GM18517 (cell line): ENCODE data around the gene DIS3L2.
"Not testable (repeated sequence)": the region's sequence is repeated elsewhere in the genome, so short reads cannot be mapped to it uniquely, and the experiment has no call there.

Source experiments
- ATAC-seq: cut with Tn5 transposase; IDR thresholded peaks from one replicate; pipeline ENCODE4 v1.9.1; 2021; ENCODE audit warnings: mild to moderate bottlenecking, moderate library complexity; ENCODE audit not compliant: unreplicated experiment

DIS3L2 gene

DNA sequence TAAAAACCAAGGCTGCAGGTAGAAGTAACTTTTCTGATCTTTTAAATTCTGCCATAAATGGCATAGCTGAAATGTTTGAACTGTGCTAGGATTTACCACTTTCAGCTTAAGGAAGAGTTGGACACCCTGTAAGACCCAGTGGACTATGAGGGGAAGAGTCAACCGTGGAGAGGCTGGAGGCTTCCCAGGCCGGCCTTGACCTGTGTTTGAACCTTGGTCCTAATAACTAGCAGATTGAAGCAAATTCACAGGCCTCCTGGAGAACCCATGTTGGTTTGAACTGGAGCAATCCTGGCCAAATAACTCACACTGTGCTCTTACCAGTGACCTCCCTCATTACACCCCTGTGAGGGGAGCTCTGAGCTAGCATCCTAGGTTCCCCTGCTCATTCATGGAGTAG, 329.8 kb downstream of the DIS3L2 start:
- no peak for ATAC-seq

DNA sequence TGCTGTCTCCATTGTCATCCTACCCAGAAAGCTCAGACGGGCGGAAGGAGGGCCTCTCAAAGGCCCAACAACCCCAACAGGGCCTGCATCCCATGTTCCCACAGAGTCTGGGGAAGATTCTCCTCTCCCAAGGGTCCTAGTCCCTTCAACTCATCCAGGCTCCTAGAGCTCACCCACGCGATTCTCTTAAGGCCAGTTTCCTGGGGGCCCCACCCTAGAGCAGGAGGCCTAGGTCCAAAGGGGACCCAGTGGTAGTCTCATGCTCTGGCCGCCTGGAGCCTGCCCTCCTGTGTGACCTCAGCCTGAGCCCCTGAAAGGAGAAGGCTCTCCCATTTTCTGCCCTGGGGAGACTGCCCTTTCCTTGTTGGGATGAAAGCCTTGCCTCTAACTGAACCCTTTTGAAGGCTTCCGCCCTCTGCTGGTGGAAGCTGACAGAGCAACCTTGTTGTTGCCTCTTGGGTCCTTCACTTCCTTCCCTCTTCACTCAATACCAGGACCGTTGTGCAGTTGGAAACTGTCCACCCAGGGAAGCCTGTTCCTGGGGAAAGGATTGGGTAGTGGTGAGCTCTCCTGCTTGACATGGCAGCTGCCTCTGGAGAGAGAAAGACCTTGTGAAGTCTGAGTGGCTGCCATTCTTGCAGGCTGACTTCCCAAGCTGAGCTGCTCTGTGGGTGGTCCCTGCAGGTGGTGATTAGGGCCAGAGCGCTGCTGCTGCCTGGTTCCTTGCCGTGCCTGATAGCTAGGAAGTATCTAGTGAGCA, 331.1 kb downstream of the DIS3L2 start:
- no peak for ATAC-seq

DNA sequence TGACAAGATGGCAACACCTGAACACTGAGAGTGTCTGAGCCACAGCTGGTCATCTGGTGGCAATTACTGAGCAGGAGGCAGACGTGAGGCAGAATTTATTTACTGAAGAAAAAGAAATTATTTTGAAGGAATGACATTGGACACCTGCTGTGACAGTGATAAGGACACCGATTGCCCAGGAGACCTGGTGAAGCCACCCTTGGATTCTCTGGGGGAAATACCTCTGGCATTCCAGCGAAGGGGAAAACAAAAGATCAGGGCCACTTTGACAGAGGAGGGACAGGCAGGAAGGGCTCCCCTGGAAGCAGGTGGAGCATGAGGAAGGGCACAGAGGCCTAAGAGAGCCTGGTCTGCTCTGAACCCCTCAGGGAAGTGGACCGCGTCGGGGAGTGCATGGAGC, 331.7 kb downstream of the DIS3L2 start:
- ATAC-seq = no peak

DNA sequence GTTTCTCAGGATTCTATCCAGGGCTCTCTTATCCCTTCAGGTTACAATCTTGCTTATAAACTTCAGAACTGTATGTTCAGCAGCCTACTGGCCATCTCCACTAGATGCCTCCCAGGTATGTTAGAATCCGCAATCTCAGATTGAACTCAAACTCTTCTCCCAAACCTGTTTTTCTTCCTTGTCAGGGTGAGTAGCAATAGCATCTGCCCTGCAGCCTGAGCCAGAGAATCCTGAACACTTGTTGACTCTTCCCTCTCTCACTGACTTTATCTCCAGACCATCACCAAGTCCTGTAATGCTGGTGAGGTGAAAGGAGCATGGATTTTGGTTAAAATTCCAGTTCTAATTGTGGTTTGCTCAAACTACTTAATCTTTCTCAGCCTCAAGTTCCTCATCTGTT, 334.5 kb downstream of the DIS3L2 start:
- no peak for ATAC-seq

DNA sequence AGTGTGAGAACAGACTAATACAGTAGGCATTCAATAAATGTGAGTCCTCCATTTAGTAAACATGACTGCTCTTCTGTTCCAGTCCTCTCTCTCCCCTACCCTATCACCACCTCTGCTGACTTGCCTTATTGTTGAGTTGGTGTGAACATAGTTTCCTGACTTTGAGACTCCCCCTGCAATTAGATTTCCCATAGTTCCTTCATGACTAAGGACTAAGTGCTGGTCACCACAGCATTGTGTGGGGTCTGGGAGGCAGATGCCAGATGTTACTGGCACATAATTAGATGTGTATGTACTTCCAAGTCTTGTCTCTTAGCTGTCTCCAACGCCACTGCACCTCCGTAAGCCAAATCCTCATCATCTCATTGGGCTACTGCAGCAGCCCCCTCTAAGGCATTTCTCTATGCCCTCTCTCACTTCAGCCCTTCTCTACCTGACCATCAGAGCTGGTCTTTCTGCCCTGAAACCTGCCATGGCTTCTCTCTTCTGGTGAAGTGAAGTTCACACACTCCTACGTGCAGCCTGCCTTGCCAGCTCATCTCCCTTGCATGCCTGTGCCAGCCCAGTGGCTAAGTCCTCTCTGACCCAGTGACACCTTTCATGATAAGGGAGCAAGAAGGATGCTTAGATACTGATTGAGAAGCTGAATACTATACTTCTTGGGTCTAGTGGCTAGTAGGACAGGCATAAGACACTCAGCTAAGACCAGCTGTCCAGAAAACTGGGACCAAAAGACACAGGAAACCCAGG, 335.4 kb downstream of the DIS3L2 start:
- no peak for ATAC-seq

DNA sequence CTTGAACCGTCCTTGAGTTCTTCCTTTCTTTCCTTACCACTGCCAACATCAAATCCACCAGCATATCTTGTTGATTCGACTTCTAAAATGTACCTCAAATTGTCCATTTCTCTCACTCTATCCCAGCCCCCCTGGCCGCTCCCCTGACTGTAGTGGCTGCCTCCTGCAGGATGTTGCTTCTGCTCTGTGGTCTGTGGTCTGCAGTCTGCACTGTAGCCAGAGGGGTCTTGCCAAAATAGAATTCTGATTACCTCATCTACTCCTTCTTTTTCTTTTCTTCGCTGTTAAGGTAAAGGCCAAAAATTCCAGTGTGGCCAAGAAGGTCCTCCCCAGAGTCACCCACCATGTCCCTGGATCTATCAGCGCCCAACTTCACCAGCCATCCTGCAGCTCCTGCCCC, 337.6 kb downstream of the DIS3L2 start:
- no peak for ATAC-seq

DNA sequence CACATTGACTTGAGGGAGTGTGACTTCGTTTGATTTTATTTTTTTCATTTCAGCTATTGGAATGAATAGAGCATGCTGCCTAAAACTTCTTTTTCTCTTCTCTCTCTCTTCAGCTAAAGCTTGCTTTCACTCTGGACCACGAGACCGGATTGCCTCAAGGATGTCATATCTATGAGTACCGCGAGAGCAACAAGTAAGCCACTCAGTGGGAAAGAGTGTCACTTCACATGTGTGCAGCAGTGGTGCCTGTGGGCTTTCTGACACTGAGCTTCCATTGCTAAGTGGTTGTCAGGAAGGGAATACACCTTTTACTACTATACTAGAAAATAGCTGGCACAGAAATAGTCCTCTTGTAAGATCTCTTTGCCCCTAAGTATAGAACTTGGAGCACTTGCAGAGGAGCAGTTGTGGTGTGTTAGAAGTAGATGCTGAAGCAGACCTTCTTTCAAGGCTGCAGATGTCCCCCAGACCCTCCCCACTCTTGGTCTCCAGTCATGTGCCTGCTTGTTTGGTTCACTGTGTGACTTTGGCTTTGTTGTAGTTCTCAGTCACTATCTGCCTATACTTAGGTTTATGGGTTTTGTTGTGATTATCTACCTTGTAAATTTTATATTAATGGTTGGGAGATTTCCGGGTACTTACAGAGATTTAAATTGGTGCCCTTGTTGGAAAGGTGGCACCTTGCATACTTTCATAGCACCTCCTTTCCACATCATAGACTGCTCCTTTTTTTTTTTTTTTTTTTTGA, 338.6 kb downstream of the DIS3L2 start:
- no peak for ATAC-seq

DNA sequence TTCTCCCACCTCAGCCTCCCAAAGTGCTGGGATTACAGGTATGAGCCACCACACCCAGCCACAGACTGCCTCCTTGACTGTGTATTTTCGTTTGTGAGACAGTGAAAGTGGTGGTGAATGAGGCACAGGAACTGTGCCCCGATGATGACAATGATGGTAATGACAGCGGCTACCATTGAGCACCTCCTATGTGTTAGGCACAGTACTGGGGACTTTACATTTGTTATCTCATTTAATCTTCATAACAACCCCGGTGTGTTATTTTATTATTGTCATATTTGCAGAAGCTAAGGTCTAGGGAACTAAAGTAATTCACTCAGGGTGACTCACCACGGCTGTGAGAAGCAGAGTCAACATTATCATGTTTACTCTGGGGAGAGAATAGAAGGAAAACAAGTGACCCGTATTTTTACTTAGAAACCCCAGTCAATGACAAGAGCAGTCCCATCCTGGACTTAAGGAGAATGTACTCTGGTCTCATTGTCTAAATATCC, 339.4 kb downstream of the DIS3L2 start:
- ATAC-seq = no peak

DNA sequence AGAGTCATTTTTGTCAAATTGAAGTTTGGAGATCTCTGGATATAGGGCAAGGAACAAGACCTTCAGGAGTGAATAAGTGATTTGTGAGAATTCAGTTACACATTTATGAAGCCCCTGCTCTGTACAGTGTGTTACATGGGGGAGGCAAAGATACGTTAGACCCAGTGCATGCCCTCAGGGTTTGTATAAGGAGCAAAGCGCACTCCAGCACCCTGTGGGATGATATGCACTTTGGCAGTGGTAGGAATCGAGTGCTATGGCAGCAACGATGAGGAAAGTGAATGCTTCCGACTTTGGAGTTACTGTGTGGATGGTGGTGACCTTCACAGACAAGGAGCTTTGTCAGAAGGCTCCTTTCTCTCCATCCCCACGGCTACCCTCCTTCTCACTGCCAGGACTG, 342.7 kb downstream of the DIS3L2 start:
- no peak for ATAC-seq

DNA sequence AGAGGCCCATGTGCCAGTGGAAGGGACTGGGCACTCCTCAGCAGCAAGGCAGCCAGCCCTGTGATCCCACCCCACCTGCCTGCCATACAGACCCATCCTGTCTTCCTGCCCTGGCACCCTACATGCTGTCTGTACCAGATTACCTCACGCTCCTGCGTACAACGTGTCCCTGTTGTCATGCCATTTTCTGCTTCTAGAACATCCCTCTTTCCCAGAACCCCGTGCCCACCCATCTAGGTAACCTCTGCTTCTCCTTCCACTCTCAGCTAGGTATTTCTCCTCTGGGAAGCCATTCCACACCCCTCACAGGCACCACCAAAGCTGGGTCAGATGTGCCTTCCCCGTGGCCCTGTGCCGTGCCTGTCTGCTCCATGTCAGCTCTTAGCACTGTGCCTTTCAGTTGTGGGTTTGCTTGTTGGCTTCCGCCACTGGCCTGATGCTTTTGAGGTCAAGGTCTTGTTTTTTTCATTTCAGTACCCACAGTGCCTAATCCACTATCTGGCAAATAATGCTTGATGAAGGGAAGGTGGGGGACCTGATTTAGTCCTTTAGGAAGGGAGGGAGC, 345.3 kb downstream of the DIS3L2 start:
- no peak for ATAC-seq

DNA sequence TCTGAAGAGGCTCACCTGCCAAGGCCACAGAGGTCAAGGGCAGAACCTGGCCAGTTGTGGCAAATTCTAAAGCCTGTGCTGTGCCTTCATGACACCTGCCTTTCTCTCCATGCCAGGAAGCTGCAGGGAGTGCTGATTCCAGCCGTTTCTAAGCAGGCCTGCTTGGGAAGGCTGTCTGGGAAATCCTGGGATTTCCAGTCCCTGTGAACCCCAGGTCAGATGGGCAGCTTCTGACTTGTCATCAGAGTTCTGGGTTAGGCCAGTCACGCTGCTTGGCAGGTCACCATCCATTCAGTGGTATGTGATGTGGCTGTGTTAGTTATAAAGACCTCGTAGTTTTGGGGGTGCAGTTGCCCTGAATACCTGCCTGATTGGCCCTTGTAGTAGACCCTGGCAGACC, 346.3 kb downstream of the DIS3L2 start:
- ATAC-seq = no peak

DNA sequence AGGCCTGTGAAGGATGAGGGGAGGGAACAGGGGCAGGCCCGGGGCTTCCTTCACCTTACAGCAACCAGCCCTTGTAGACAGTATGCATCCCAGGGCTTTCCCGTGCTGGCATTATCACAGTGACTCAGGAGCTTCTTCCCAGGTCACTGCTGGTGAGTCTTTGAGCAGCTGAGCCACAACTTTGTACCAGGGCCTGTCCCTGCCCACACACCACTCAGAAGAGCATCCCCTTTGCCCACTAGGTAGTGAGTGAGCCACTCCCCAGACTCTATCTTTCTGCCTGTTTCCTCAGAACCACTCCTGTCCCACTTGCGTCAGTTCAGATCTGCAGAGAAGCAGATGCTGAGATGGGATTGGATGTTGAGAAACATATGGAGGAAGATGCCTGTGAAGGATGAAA, 347.5 kb downstream of the DIS3L2 start:
- ATAC-seq = no peak

DNA sequence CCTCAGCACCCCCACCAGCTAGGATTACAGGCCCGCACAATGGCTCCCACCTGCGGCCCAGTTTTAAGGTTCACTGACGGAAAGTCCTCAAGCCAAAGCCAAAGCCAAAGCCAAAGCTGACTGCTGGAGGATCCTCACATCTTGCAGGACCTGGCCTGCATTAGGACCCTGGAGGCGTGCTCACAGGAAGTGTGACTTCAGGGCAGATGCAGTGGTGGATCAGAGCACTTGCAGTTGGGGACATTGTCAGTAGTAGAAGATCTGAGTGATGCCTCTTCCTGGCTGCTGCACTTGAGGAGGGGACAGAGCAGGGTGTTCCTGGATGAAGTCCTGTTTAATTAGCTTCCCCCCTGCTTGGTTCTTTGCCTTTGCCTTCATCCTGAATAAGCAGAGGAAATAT, 348.1 kb downstream of the DIS3L2 start:
- ATAC-seq = no peak

DNA sequence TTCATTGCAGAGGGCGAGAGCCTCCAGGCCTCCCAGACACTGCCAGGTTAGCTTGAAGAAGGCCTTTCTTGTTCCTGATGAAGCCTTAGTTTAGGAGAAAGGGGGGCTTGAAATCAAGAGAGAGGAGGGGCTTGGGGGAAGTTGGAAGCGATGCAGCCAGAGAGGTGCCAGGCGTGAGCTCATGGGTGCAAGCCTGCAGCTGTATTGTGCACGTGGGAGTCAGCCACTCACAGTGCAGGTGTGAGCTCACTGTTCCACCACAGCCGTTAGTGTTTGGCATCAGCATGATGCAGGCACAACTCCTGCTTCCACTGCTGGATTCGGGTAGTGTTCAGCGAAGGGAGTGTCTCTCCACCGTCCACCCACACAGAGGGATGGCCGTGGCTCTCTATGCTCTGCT, 348.6 kb downstream of the DIS3L2 start:
- ATAC-seq = no peak

DNA sequence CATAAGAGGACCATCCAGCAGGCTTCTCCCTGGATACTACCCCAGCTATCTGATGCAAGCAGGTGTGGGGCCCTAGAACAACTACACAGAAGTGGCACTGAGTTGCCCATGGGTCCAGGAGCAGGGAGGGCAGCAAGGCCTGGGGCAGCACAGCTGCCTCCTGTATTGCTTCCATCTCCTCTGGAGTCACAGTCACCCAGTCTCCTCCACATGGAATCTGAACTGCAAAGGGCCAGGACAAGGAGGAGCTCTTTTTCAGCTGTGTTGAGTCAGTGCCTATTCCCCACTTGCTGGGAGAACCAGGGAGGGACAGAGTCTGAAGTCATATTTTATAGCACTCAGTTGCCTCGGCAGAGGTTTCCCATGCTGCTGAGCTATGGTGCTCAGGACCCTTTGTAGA, 349.2 kb downstream of the DIS3L2 start:
- no peak for ATAC-seq

DNA sequence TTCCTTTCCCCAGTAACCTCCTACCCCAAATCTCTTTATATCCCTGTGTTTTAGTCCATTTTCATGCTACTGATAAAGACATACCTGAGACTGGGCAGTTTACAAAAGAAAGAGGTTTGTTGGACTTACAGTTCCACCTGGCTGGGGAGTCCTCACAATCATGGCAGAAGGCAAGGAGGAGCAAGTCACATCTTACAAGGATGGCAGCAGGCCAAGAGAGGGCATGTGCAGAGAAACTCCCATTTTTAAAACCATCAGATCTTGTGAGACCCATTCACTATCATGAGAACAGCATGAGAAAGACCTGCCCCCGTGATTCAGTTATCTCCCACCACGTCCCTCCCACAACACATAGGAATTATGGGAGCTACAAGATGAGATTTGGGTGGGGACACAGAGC, 352.1 kb downstream of the DIS3L2 start:
- ATAC-seq = not testable (repeated sequence)

DNA sequence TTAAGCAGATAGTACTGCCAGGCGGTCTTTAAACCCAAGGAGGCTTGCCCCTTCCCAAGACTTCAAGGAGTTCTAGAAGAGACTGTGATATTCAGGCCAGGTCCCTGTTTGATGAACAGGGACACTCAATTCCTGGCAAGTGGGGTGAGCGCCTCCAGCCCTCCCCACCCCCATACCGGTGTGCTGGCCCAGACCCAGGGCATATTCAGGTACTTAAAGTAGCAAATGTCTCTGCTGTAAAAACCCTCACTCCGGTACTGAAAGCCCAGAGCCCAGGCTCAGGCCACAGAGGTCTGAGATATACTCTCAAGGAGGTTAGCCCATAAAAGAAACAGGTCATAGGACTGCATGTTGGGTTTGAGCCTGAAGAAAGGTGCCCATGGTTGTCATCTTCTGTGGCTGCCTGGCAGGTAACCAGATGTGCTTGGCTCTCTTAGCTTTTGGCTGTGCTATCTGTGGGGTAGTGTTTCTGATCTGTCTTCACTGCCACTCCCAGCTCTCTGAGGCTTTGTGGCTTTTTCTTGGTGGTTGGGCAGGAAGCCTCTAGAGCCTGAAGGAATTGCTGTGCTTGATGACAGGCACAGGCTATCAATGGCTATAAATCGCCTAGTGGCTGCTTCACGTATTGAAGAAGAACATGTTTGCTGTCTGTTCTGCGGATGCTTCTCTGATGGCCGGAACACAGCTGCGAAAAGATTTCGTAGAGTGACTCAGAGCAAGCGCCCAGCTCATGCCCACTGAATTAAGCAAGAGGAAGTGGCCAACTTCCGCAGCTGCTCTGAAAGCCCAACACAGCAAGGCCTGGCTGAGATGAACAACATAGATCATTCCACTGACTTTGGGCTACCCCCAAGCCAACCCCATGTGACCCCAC, 353.8 kb downstream of the DIS3L2 start:
- ATAC-seq = peak; percentile 82

DNA sequence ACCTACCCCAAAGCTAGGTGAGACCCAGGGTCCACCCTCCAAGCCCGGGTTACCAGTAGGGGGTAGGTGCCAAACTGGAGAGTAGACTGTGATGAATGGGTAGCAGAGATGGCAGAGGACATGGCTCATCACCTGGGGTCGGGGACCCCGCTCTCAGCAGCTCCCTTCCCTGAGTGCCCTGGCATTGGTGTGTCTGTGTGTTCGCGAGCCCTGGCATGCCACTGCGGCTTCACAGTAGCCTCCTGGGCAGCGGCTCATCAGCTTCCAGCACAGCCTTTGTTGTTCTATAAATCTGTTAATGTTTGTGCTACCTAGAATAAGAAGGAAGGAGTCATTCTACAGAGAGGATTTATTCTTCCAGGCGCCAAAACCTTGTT, 354.4 kb downstream of the DIS3L2 start:
- ATAC-seq = no peak

DNA sequence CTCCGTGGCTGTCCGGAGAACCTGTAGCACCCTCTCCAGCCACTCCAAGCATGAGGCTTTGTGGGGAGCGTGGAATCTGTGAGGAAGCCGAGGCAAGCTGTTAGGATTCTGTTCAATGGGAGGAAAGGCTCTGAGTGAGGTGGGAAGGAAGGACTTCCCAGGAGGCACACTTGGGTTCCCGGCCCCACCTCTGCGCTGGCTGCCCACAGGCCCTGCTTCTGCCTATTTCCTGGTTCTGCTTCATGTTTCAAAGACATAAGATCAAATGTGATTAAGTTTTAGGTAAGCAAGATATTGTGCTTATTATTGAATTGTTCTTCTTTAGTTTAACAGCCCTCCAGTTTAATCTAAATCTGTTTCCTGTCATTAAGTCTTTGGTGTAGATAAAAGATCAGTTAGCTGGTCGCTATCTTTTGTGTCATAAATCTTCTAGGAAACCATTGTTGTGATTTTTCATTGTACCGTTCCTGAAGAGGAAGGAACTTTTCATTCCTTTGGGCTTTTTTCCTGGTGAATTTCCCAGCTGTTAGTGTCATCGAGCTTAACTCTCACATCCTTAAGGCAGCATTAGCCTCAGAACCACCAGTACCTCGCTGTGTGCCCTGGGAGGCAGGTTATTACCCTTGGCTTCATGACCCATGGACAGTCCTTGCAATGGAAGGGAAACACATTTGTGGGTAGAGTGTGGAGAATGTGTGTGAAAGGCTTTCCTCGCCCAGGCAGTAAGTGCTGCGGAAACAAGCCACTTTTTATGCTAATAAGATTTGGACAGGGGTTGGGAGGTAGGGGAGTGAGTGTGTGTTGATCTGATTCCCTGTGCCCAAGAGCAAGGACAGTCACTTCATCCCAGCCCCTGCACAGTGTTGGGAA, 355.2 kb downstream of the DIS3L2 start:
- no peak for ATAC-seq
